Caco-2 (cell line): ENCODE measurements around the gene ZFYVE1. TPM values are rescaled to one million over a fixed set of nuclear protein-coding genes. Genes with fewer than 3 reads are reported as not detected.
"Not testable (repeated sequence)": the region's sequence is repeated elsewhere in the genome, so short reads cannot be mapped to it uniquely, and the experiment has no call there.

ENCODE experiments used
- BruUV-seq: library from RNA; stranded (reverse); fragments of 400-500 nt; replicated peaks from 2 replicates; lab custom pipeline; 2021; lab: Mats Ljungman, UMichigan
- CTCF ChIA-PET: fragments of 300-600 bp; sonication (Branson Sonifier 250); formaldehyde crosslinking; loops from one replicate; lab custom pipeline; 2022; ENCODE audit warnings: antibody characterized with exemption; lab: Charles Lee
- POLR2A ChIA-PET: fragments of 300-600 bp; sonication (Branson Sonifier 250); formaldehyde crosslinking; loops from one replicate; lab custom pipeline; 2022; ENCODE audit warnings: antibody characterized with exemption; lab: Charles Lee
- DNase-seq, 2 experiments: peaks; one replicate each; pipeline versions ENCODE4 v3.0.0 to v3.0.0-alpha.2; 2020 to 2022
- H3K27me3 ChIP-seq: replicated peaks from 2 replicates; pipeline ENCODE4 v1.6.0; 2011; ENCODE audit warnings: low read length; ENCODE audit not compliant: control insufficient read depth, insufficient read depth
- H3K36me3 ChIP-seq: 2 replicates; pipeline ENCODE4 v1.5.1; 2011; ENCODE audit warnings: low read length; ENCODE audit not compliant: control insufficient read depth, insufficient read depth
- H3K4me1 ChIP-seq: fragments of 250-450 bp; sonication (Bioruptor Pico); 2 replicates; pipeline ENCODE4 v1.5.1; 2020; ENCODE audit warnings: mild to moderate bottlenecking
- H3K4me3 ChIP-seq: 2 replicates; pipeline ENCODE4 v1.5.1; 2011; ENCODE audit warnings: low read depth, mild to moderate bottlenecking, control low read depth, low read length
- H3K9me3 ChIP-seq: fragments of 250-450 bp; sonication (Bioruptor Pico); 2 replicates; pipeline ENCODE4 v1.5.1; 2020; ENCODE audit warnings: mild to moderate bottlenecking, moderate library complexity
- H3K27ac Mint-ChIP-seq: one replicate; pipeline ENCODE4 v1.8.0; 2022; ENCODE audit warnings: mixed read lengths; ENCODE audit not compliant: unreplicated experiment
- H3K27me3 Mint-ChIP-seq: one replicate; pipeline ENCODE4 v1.8.0; 2022; ENCODE audit warnings: mixed read lengths; ENCODE audit not compliant: insufficient read depth, unreplicated experiment
- H3K36me3 Mint-ChIP-seq: one replicate; pipeline ENCODE4 v1.8.0; 2022; ENCODE audit warnings: mild to moderate bottlenecking, mixed read lengths; ENCODE audit not compliant: insufficient read depth, unreplicated experiment
- H3K4me1 Mint-ChIP-seq: one replicate; pipeline ENCODE4 v1.8.0; 2022; ENCODE audit warnings: low read depth, mixed read lengths; ENCODE audit not compliant: unreplicated experiment
- H3K4me3 Mint-ChIP-seq: one replicate; pipeline ENCODE4 v1.8.0; 2022; ENCODE audit warnings: mild to moderate bottlenecking, moderate library complexity, mixed read lengths; ENCODE audit not compliant: unreplicated experiment
- H3K9me3 Mint-ChIP-seq: one replicate; pipeline ENCODE4 v1.8.0; 2022; ENCODE audit warnings: mixed read lengths; ENCODE audit not compliant: unreplicated experiment
- intact Hi-C: fragments of 100-400 bp; cut with micrococcal nuclease; formaldehyde crosslinking; loops from one replicate; pipeline ENCODE4 v1.10.0; 2022; ENCODE audit not compliant: unreplicated experiment
- total RNA-seq: library from RNA; stranded (reverse); gene quantifications from 2 replicates; pipeline ENCODE4 v1.2.3, GENCODE V29; 2022
- TF ChIP-seq, protein P1 (sequence below), 2 experiments: fragments of 200-600 bp in 1 of 2; IDR thresholded peaks; 1 replicate in 1 of 2; 2 replicates in 1 of 2; pipeline versions ENCODE4 v1.5.1 to v1.8.0; 2011 to 2022; ENCODE audit warnings: antibody characterized with exemption in 1 of 2, control low read depth in 1 of 2, inconsistent platforms in 1 of 2, low read depth in 1 of 2, low read length in 1 of 2, mild to moderate bottlenecking in 1 of 2, moderate library complexity in 1 of 2; ENCODE audit not compliant: insufficient read depth in 1 of 2, severe bottlenecking in 1 of 2, unreplicated experiment in 1 of 2

ZFYVE1 gene
- total RNA-seq, 1 experiment from 2014 or later = 10.8 TPM

DNA sequence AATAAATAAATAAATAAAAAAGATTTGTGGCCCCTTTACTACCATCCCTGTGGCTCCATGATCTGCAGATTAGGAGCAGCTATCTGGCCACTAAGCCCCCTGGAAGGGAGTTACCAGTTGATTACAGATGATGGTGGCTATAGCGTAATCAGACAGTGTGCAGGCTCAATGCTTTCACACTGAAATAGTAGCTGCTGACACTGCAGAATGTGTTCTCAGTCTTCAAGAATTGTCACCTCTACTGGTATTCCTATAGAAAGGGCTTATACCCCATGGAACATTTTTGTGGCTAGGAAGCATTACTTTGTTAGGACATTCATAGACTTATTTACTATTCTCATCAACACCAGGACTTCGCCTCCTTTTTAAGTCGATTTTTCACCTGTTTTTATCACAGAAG is 69.7 kb downstream of the ZFYVE1 start:
- CTCF ChIA-PET = no interaction called here

DNA sequence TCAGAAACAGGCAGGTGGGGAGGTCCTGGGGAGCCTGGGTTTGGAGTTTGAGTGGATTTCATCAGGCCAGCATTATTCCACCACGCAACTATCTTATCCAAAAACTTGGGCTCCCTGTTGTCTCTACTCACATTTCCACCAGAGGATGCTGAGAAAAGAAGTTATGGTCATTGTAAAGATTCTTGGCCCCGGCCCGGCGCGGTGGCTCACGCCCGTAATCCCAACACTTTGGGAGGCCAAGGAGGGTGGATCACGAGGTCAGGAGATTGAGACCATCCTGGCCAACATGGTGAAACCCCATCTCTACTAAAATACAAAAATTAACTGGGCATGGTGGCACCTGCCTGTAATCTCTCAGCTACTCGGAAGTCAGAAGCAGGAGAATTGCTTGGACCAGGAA is 70.2 kb downstream of the ZFYVE1 start:
- H3K4me3 ChIP-seq, H3K27me3 ChIP-seq, H3K9me3 Mint-ChIP-seq, CTCF ChIA-PET, intact Hi-C loops, BruUV-seq, DNase-seq, POLR2A ChIA-PET, H3K36me3 ChIP-seq, H3K4me3 Mint-ChIP-seq, H3K4me1 ChIP-seq, H3K27ac Mint-ChIP-seq, H3K4me1 Mint-ChIP-seq, H3K27me3 Mint-ChIP-seq, H3K9me3 ChIP-seq: not testable (repeated sequence)
- H3K36me3 Mint-ChIP-seq = peaks cover 25% of the 10 kb centered on the region

More for the DNA sequence above, 69.7 kb downstream of the ZFYVE1 start:
- Histone ChIP-seq H3K4me3 (no peak overlapping the region), H3K4me1 (no peaks in the 10 kb centered on the region), H3K27me3 (no peaks in the 10 kb centered on the region), H3K9me3 (no peaks in the 10 kb centered on the region), H3K36me3 (no peaks in the 10 kb centered on the region; the same call in 1 of the 2 replicates)
- H3K27ac Mint-ChIP-seq = no peak overlapping the region
- no TSS peak for BruUV-seq
- no peaks in the 10 kb centered on the region for H3K9me3 Mint-ChIP-seq
- no peak for DNase-seq
- H3K36me3 Mint-ChIP-seq = peaks cover 25% of the 10 kb centered on the region
- TF ChIP-seq, protein P1, sequence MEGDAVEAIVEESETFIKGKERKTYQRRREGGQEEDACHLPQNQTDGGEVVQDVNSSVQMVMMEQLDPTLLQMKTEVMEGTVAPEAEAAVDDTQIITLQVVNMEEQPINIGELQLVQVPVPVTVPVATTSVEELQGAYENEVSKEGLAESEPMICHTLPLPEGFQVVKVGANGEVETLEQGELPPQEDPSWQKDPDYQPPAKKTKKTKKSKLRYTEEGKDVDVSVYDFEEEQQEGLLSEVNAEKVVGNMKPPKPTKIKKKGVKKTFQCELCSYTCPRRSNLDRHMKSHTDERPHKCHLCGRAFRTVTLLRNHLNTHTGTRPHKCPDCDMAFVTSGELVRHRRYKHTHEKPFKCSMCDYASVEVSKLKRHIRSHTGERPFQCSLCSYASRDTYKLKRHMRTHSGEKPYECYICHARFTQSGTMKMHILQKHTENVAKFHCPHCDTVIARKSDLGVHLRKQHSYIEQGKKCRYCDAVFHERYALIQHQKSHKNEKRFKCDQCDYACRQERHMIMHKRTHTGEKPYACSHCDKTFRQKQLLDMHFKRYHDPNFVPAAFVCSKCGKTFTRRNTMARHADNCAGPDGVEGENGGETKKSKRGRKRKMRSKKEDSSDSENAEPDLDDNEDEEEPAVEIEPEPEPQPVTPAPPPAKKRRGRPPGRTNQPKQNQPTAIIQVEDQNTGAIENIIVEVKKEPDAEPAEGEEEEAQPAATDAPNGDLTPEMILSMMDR (IDR thresholded peaks at IDR 0.05; ENCODE audit: insufficient read depth in 1 of 2, low read depth in 1 of 2, low read length in 1 of 2, severe bottlenecking in 1 of 2, unreplicated experiment in 1 of 2) = no peak
- intact Hi-C loops = no loop called here
- H3K4me1 Mint-ChIP-seq = no peaks in the 10 kb centered on the region
- H3K27me3 Mint-ChIP-seq = no peaks in the 10 kb centered on the region
- no peak overlapping the region for H3K4me3 Mint-ChIP-seq
- POLR2A ChIA-PET = no interaction called here

DNA sequence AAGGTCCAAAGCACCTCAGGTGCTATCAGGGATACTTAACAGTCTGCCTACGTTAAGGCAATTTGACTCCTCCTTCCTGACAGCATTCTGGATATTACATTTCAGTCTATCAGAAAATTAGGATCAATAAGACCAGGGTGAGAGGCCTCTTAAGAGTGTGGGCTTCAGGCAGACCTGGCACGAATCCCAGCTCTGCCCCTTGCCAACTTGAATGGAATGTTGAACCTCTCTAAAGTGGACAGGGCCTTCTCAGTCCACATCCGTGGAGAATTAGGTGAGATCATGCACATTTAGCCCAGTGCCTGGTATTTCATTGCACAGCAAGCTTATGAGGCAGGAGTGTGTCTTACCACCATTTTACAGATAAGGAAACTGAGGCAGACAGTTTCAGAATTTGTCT is 74.7 kb downstream of the ZFYVE1 start:
- intact Hi-C loops = no loop called here
- Mint-ChIP-seq H3K27ac (no peak overlapping the region), H3K9me3 (no peaks in the 10 kb centered on the region), H3K4me1 (no peaks in the 10 kb centered on the region), H3K27me3 (no peaks in the 10 kb centered on the region), H3K36me3 (peaks cover 24% of the 10 kb centered on the region), H3K4me3 (no peak overlapping the region)
- no TSS peak for BruUV-seq
- DNase-seq = no peak
- H3K36me3 ChIP-seq = no peaks in the 10 kb centered on the region; the same call in 1 of the 2 replicates
- H3K4me3 ChIP-seq = no peak overlapping the region
- H3K27me3 ChIP-seq = no peaks in the 10 kb centered on the region
- POLR2A ChIA-PET = no interaction called here
- no peaks in the 10 kb centered on the region for H3K9me3 ChIP-seq
- no peaks in the 10 kb centered on the region for H3K4me1 ChIP-seq
- TF ChIP-seq, protein P1 (IDR thresholded peaks at IDR 0.05; ENCODE audit: insufficient read depth in 1 of 2, low read depth in 1 of 2, low read length in 1 of 2, severe bottlenecking in 1 of 2, unreplicated experiment in 1 of 2) = no peak
- CTCF ChIA-PET = interaction anchor here (0.6 kb wide), 1 partner anchor 16 kb away, joined by 3 read pairs; no protein-coding TSS in a partner anchor
